Endometrial microvascular endothelial cells (primary cell): ENCODE data around the gene KDSR. TPM values are rescaled to one million over a fixed set of nuclear protein-coding genes. Genes with fewer than 3 reads are reported as not detected.

Experiments used
- in situ Hi-C: cut with HindIII; loops from 2 replicates; pipeline ENCODE4 v1.10.0; 2017; ENCODE audit warnings: low sequenced_read_pairs, low pct_unique_long_range_greater_than_20kb; ENCODE audit errors: inconsistent ontology term
- total RNA-seq: library from RNA; depleted of rRNA; stranded (reverse); fragments of >200 nt; gene quantifications from one replicate; pipeline ENCODE4 v1.2.3, GENCODE V29; 2015; ENCODE audit errors: inconsistent ontology term

The KDSR gene
- total RNA-seq, 1 donor from 2014 or later, result 27.7 TPM

- in situ Hi-C loops, result loop anchor here (10.0 to 25.0 kb wide), 2 partner anchors 192 to 315 kb away; no protein-coding TSS in a partner anchor
Measured at GRCh38 chr18:63329431-63330145, 37.4 kb downstream of the KDSR start.

- in situ Hi-C loops, result loop anchor here (10.0 to 25.0 kb wide), 2 partner anchors 189 to 311 kb away; no protein-coding TSS in a partner anchor
Measured at GRCh38 chr18:63326011-63326410, 41.0 kb downstream of the KDSR start.

GRCh38 chr18:63325086-63325686, 41.8 kb downstream of the KDSR start:
- in situ Hi-C loops, result loop anchor here (10.0 to 25.0 kb wide), 2 partner anchors 188 to 310 kb away; no protein-coding TSS in a partner anchor

GRCh38 chr18:63322908-63323634, 43.9 kb downstream of the KDSR start:
- in situ Hi-C loops, result loop anchor here (10.0 kb wide), 1 partner anchor 308 kb away; no protein-coding TSS in a partner anchor

- in situ Hi-C loops, result loop anchor here (10.0 kb wide), 1 partner anchor 307 kb away; no protein-coding TSS in a partner anchor
Measured at GRCh38 chr18:63322206-63322605, 44.8 kb downstream of the KDSR start.

GRCh38 chr18:63321291-63321690, 45.7 kb downstream of the KDSR start:
- in situ Hi-C loops, result loop anchor here (10.0 kb wide), 1 partner anchor 306 kb away; no protein-coding TSS in a partner anchor

GRCh38 chr18:63320975-63321265, 46.1 kb downstream of the KDSR start:
- in situ Hi-C loops, result loop anchor here (10.0 kb wide), 1 partner anchor 306 kb away; no protein-coding TSS in a partner anchor

- in situ Hi-C loops, result loop anchor here (10.0 kb wide), 1 partner anchor 306 kb away; no protein-coding TSS in a partner anchor
Measured at GRCh38 chr18:63320123-63320974, 46.7 kb downstream of the KDSR start.

GRCh38 chr18:63319383-63320122, 47.5 kb downstream of the KDSR start, which contains the start of gene BCL2:
Gene BCL2 (minus strand): TSS chr18:63319769.
- in situ Hi-C loops, result loop anchor here (10.0 kb wide), 1 partner anchor 305 kb away; no protein-coding TSS in a partner anchor

- in situ Hi-C loops, result no loop called here
Measured at GRCh38 chr18:63318889-63319382, 48.1 kb downstream of the KDSR start.

GRCh38 chr18:63317982-63318888, 48.8 kb downstream of the KDSR start:
- in situ Hi-C loops, result no loop called here

- in situ Hi-C loops, result no loop called here
Measured at GRCh38 chr18:63317556-63317946, 49.5 kb downstream of the KDSR start.

GRCh38 chr18:63316612-63317555, 50.1 kb downstream of the KDSR start:
- in situ Hi-C loops, result no loop called here

- in situ Hi-C loops, result no loop called here
Measured at GRCh38 chr18:63315876-63316275, 51.1 kb downstream of the KDSR start.

GRCh38 chr18:63315131-63315662, 51.8 kb downstream of the KDSR start:
- in situ Hi-C loops, result no loop called here
